Kidney epithelial cell (primary cell): ENCODE results near the gene RBMS1. TPM values are rescaled to one million over a fixed set of nuclear protein-coding genes. Genes with fewer than 3 reads are reported as not detected.

Source experiments
- DNase-seq: peaks from one replicate; pipeline ENCODE4 v3.0.0-alpha.2; 2010; ENCODE audit warnings: low read depth
- H3K27me3 ChIP-seq: 2 replicates; pipeline ENCODE4 v1.6.0; 2011; ENCODE audit warnings: low read length; ENCODE audit not compliant: control insufficient read depth, insufficient read depth
- H3K36me3 ChIP-seq: 2 replicates; pipeline ENCODE4 v1.5.1; 2011; ENCODE audit warnings: low read length; ENCODE audit not compliant: control insufficient read depth, insufficient read depth
- H3K4me3 ChIP-seq: 2 replicates; pipeline ENCODE4 v1.5.1; 2011; ENCODE audit warnings: low read depth, mild to moderate bottlenecking, control low read depth, low read length
- CTCF ChIP-seq: IDR thresholded peaks from 2 replicates; pipeline ENCODE4 v1.5.1; 2011; ENCODE audit warnings: mild to moderate bottlenecking, moderate library complexity, low read length, control low read depth, inconsistent platforms; ENCODE audit not compliant: insufficient read depth, poor library complexity, severe bottlenecking
- total RNA-seq: library from RNA; depleted of rRNA; stranded (reverse); fragments of >200 nt; gene quantifications from 2 replicates; pipeline ENCODE4 v1.2.3, GENCODE V29; 2015

The RBMS1 gene
- total RNA-seq, 1 donor from 2014 or later, result 52.5 TPM

GRCh38 chr2:160507464-160507863 lies 13.9 kb upstream of the RBMS1 start:
- Histone ChIP-seq H3K4me3 (no peak overlapping the region), H3K36me3 (no peaks in the 10 kb centered on the region), H3K27me3 (no peaks in the 10 kb centered on the region)
- TF ChIP-seq CTCF, result no peak
- no peak for DNase-seq

GRCh38 chr2:160507046-160507407 lies 13.4 kb upstream of the RBMS1 start:
- no peak overlapping the region for H3K4me3 ChIP-seq
- H3K27me3 ChIP-seq, result no peaks in the 10 kb centered on the region
- TF ChIP-seq CTCF, result no peak
- no peaks in the 10 kb centered on the region for H3K36me3 ChIP-seq
- DNase-seq, result no peak

- H3K4me3 ChIP-seq, result no peak overlapping the region
- no peak for DNase-seq
- H3K27me3 ChIP-seq, result no peaks in the 10 kb centered on the region
- TF ChIP-seq CTCF, result no peak
- no peaks in the 10 kb centered on the region for H3K36me3 ChIP-seq
These were observed 12.9 kb upstream of the RBMS1 start for GRCh38 chr2:160506371-160507045.

GRCh38 chr2:160505256-160505655 lies 11.6 kb upstream of the RBMS1 start:
- H3K27me3 ChIP-seq, result no peaks in the 10 kb centered on the region

GRCh38 chr2:160502478-160502877 lies 8.9 kb upstream of the RBMS1 start:
- no peak for TF ChIP-seq CTCF
- Histone ChIP-seq H3K36me3 (no peaks in the 10 kb centered on the region), H3K27me3 (no peaks in the 10 kb centered on the region), H3K4me3 (no peak overlapping the region)
- no peak for DNase-seq

More at GRCh38 chr2:160505256-160505655, 11.6 kb upstream of the RBMS1 start:
- Histone ChIP-seq H3K4me3 (no peak overlapping the region), H3K36me3 (no peaks in the 10 kb centered on the region)
- DNase-seq, result no peak
- no peak for TF ChIP-seq CTCF

- H3K27me3 ChIP-seq, result no peaks in the 10 kb centered on the region
- DNase-seq, result no peak
- H3K36me3 ChIP-seq, result no peaks in the 10 kb centered on the region
- TF ChIP-seq CTCF, result no peak
- H3K4me3 ChIP-seq, result no peak overlapping the region
These were observed 7.8 kb upstream of the RBMS1 start for GRCh38 chr2:160501370-160501769.
